ENCODE data around the gene CELF1.

DNA sequence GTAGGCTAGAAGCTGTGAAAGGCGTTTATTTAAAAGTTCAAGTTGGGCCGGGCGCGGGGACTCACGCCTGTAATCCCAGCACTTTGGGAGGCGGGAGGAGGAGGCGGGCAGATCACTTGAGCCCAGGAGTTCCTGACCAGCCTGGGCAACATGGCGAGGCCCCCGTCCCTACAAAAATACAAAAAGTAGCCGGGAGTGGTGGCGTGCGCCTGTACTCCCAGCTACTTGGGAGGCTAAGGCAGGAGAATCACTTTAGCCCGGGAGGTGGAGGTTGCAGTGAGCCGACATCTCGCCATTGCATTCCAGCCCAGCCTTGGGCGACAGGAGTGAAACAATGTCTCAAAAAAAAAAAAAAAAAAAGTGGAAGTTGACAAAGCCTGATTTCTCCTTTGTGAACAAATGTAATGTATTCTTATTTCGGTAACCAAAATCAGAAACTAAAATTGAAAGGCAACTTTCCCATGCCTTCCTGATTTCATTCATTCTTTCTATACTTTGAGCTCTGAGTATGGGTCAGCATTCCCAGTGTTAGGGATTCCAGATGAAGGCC is 13.3 kb upstream of the CELF1 start:
- TF ChIP-seq, protein P1, sequence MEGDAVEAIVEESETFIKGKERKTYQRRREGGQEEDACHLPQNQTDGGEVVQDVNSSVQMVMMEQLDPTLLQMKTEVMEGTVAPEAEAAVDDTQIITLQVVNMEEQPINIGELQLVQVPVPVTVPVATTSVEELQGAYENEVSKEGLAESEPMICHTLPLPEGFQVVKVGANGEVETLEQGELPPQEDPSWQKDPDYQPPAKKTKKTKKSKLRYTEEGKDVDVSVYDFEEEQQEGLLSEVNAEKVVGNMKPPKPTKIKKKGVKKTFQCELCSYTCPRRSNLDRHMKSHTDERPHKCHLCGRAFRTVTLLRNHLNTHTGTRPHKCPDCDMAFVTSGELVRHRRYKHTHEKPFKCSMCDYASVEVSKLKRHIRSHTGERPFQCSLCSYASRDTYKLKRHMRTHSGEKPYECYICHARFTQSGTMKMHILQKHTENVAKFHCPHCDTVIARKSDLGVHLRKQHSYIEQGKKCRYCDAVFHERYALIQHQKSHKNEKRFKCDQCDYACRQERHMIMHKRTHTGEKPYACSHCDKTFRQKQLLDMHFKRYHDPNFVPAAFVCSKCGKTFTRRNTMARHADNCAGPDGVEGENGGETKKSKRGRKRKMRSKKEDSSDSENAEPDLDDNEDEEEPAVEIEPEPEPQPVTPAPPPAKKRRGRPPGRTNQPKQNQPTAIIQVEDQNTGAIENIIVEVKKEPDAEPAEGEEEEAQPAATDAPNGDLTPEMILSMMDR (conservative IDR thresholded peaks at IDR 0.05; ENCODE audit: low read length), result no peak
- no peak for TF ChIP-seq EZH2phosphoT487 (IDR thresholded peaks at IDR 0.05; ENCODE audit: borderline replicate concordance)
